GM12878 (cell line): ENCODE results near the gene DRD2. TPM values are rescaled to one million over a fixed set of nuclear protein-coding genes. Genes with fewer than 3 reads are reported as not detected.

ENCODE experiments used
- ATAC-seq: fragments of 200-7000 bp; cut with Tn5 transposase; 3 replicates; pipeline ENCODE4 v1.9.1; 2020; ENCODE audit warnings: mild to moderate bottlenecking, moderate library complexity
- BruUV-seq: library from RNA; stranded (reverse); fragments of 400-500 nt; replicated peaks from 2 replicates; lab custom pipeline; 2021; lab: Mats Ljungman, UMichigan
- CTCF ChIA-PET: fragments of 300-600 bp; sonication (Branson Sonifier 250); formaldehyde crosslinking; extraction: SDS; loops from one replicate; lab custom pipeline; 2021; ENCODE audit warnings: inconsistent platforms; lab: Yijun Ruan, JAX
- POLR2A ChIA-PET: fragments of 350-600 bp; formaldehyde crosslinking; extraction: SDS; loops from one replicate; lab custom pipeline; 2021; ENCODE audit warnings: inconsistent platforms; lab: Charles Lee
- RAD21 ChIA-PET: fragments of 300-600 bp; sonication (Branson Sonifier 250); formaldehyde crosslinking; loops from one replicate; lab custom pipeline; 2023; ENCODE audit warnings: antibody characterized with exemption; ENCODE audit not compliant: unreplicated experiment; lab: Charles Lee
- SMC1A ChIA-PET: fragments of 300-600 bp; sonication (Branson Sonifier 250); formaldehyde crosslinking; loops from one replicate; lab custom pipeline; 2023; ENCODE audit not compliant: unreplicated experiment, uncharacterized antibody; lab: Charles Lee
- DNase-seq: peaks from one replicate; pipeline ENCODE4 v3.0.0-alpha.2; 2011; ENCODE audit warnings: low read depth, low spot score
- FAIRE-seq: peaks from 3 replicates; lab custom pipeline; 2011; peaks lifted over from hg19 to GRCh38; lab: Jason Lieb, UNC
- H2AFZ ChIP-seq: 2 replicates; pipeline ENCODE4 v1.6.0; 2011; ENCODE audit warnings: low read depth, low read length, control low read depth; ENCODE audit not compliant: control insufficient read depth
- H3K27ac ChIP-seq: 2 replicates; pipeline ENCODE4 v1.5.1; 2011; ENCODE audit warnings: control low read depth; ENCODE audit not compliant: control insufficient read depth, insufficient read depth
- H3K27me3 ChIP-seq, 2 experiments: replicated peaks in 1 of 2; 2 replicates each; pipeline versions ENCODE4 v1.6.0 to v1.6.1; 2011; ENCODE audit warnings: low read length in 1 of 2; ENCODE audit not compliant: control insufficient read depth in 2 of 2, insufficient read depth in 2 of 2
- H3K36me3 ChIP-seq, 2 experiments: 2 replicates each; pipeline ENCODE4 v1.5.1; 2011; ENCODE audit warnings: low read length in 1 of 2; ENCODE audit not compliant: control insufficient read depth in 2 of 2, insufficient read depth in 2 of 2
- H3K4me1 ChIP-seq: 2 replicates; pipeline ENCODE4 v1.6.1; 2011; ENCODE audit warnings: mild to moderate bottlenecking, low read length, moderate library complexity, mixed read lengths; ENCODE audit not compliant: control insufficient read depth, insufficient read depth
- H3K4me2 ChIP-seq: 2 replicates; pipeline ENCODE4 v1.6.0; 2011; ENCODE audit warnings: control low read depth; ENCODE audit not compliant: control insufficient read depth, insufficient read depth
- H3K4me3 ChIP-seq: fragments of 200-600 bp; sonication (generic); 2 replicates; pipeline ENCODE4 v1.5.1; 2016
- H3K79me2 ChIP-seq: 2 replicates; pipeline ENCODE4 v1.6.0; 2011; ENCODE audit warnings: low read length; ENCODE audit not compliant: control insufficient read depth, insufficient read depth
- H3K9ac ChIP-seq: 2 replicates; pipeline ENCODE4 v1.8.0; 2011; ENCODE audit warnings: low read length, control low read depth, mixed read lengths; ENCODE audit not compliant: control insufficient read depth, insufficient read depth
- H3K9me3 ChIP-seq: replicated peaks from 3 replicates; pipeline ENCODE4 v1.5.1; 2011; ENCODE audit warnings: mild to moderate bottlenecking, low read length; ENCODE audit not compliant: control insufficient read depth, insufficient read depth
- H4K20me1 ChIP-seq: 2 replicates; pipeline ENCODE4 v1.6.0; 2011; ENCODE audit not compliant: control insufficient read depth, insufficient read depth
- ASH2L ChIP-seq: fragments of 300-600, 200-600 bp; sonication (generic); IDR thresholded peaks from 2 replicates; pipeline ENCODE4 v1.6.1; 2017; ENCODE audit warnings: low read depth, mild to moderate bottlenecking, borderline replicate concordance
- EP300 ChIP-seq, 2 experiments: fragments of 150-350 bp in 1 of 2; IDR thresholded peaks; 2 replicates each; pipeline ENCODE4 v1.6.1; 2011 to 2012; ENCODE audit warnings: low read depth in 2 of 2, low read length in 2 of 2, borderline replicate concordance in 1 of 2, improper control_type of control experiment in 1 of 2, inconsistent platforms in 1 of 2; ENCODE audit not compliant: control insufficient read depth in 1 of 2
- POLR2AphosphoS2 ChIP-seq: IDR thresholded peaks from 2 replicates; pipeline ENCODE4 v1.6.1; 2011; ENCODE audit warnings: low read depth, mild to moderate bottlenecking, low read length, improper control_type of control experiment, moderate library complexity
- YY1 ChIP-seq: IDR thresholded peaks from 2 replicates; pipeline ENCODE4 v1.6.1; 2011; ENCODE audit warnings: low read depth, mild to moderate bottlenecking, low read length
- WGBS: methylation state at CpG from one replicate; pipeline ENCODE4 v1.1.6; 2016; ENCODE audit warnings: low lambda C conversion rate; ENCODE audit not compliant: insufficient replicate concordance, insufficient coverage; ENCODE audit errors: missing lambda C conversion rate; 5-methylcytosine and 5-hydroxymethylcytosine counted together
- in situ Hi-C: fragments of 300-500 bp; cut with MboI; formaldehyde crosslinking; loops from 9 replicates; pipeline ENCODE4 v1.14.3; 2018; ENCODE audit warnings: mixed read lengths
- intact Hi-C: fragments of 100-400 bp; cut with micrococcal nuclease; formaldehyde crosslinking; loops from one replicate; pipeline ENCODE4 v1.14.2; 2022; ENCODE audit not compliant: unreplicated experiment
- polyA plus RNA-seq, 11 experiments: library from polyadenylated mRNA; depleted of rRNA in 4 of 11; unstranded in 6 of 11; stranded (reverse) in 5 of 11; fragments of >200 nt; fragmentation: Nextera tagmentation in 4 of 11; fragmentation: Illumina TruSeq in 1 of 11; extraction: Ambion mirVana in 4 of 11; extraction: Trizol in 1 of 11; gene quantifications; 1 replicate in 1 of 11; 2 replicates in 10 of 11; pipeline versions ENCODE4 v1.2.1 to v1.2.3, GENCODE V29; 2011 to 2016; ENCODE audit warnings: inconsistent platforms in 2 of 11, missing spikeins in 2 of 11, low read depth in 1 of 11
- total RNA-seq, 4 experiments: library from RNA; depleted of rRNA in 3 of 4; stranded (reverse); fragments of >200 nt in 3 of 4; fragmentation: Illumina TruSeq in 1 of 4; extraction: Trizol in 1 of 4; gene quantifications; 2 replicates each; pipeline versions ENCODE4 v1.2.1 to v1.2.3, GENCODE V29; 2013 to 2021
- TF ChIP-seq, protein P1 (sequence below): IDR thresholded peaks from 2 replicates; pipeline ENCODE4 v1.6.1; 2011; ENCODE audit warnings: mild to moderate bottlenecking, low read depth, low read length, moderate library complexity; ENCODE audit not compliant: insufficient replicate concordance
- TF ChIP-seq, protein P2 (sequence below): fragments of 450-650 bp; IDR thresholded peaks from 2 replicates; pipeline ENCODE4 v1.6.1; 2017; ENCODE audit warnings: mild to moderate bottlenecking, low read depth, inconsistent platforms; ENCODE audit not compliant: poor library complexity, severe bottlenecking
- TF ChIP-seq, protein P3 (sequence below): fragments of 450-650 bp; IDR thresholded peaks from 2 replicates; pipeline ENCODE4 v1.6.1; 2018; ENCODE audit warnings: borderline replicate concordance, mild to moderate bottlenecking; ENCODE audit not compliant: partially characterized antibody

The DRD2 gene
- total and polyA plus RNA-seq, 10 of the 15 experiments (the other 5 are each of a cell fraction or from before 2014, with no cell fraction given) = not detected

DNA sequence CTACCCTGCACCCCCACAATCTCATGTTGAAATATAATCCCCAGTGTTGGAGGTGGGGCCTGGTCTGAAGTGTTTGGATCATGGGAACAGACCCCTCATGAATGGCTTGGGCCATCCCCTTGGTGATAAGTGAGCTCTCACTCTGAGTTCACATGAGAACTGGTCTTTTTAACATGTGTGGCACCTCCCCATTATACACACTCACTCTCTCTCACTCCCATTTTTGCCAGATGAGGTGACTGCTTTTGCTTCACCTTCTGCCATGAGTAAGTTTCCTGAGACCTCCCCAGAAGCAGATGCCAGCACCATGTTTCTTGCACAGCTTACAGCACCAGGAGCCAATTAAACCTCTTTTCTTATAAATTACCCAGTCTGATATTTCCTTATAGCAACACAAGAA is 32.1 kb upstream of the DRD2 start:
- Histone ChIP-seq H3K9me3 (no peaks in the 10 kb centered on the region), H3K4me3 (no peak overlapping the region), H3K36me3 (no peaks in the 10 kb centered on the region), H3K9ac (no peak overlapping the region), H3K27me3 (peaks cover 2 to 11% of the 10 kb centered on the region in 2 experiments; a peak in 2 of 4 replicates), H3K27ac (no peak overlapping the region), H3K79me2 (no peaks in the 10 kb centered on the region), H4K20me1 (no peaks in the 10 kb centered on the region), H3K4me2 (no peak overlapping the region), H2AFZ (no peak overlapping the region), H3K4me1 (no peaks in the 10 kb centered on the region)
- DNase-seq (no peak), ATAC-seq (no peak), FAIRE-seq (no peak)
- no TSS peak for BruUV-seq
- TF ChIP-seq, protein P1, sequence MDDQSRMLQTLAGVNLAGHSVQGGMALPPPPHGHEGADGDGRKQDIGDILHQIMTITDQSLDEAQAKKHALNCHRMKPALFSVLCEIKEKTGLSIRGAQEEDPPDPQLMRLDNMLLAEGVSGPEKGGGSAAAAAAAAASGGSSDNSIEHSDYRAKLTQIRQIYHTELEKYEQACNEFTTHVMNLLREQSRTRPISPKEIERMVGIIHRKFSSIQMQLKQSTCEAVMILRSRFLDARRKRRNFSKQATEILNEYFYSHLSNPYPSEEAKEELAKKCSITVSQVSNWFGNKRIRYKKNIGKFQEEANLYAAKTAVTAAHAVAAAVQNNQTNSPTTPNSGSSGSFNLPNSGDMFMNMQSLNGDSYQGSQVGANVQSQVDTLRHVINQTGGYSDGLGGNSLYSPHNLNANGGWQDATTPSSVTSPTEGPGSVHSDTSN = no peak
- ChIA-PET SMC1A (no interaction called here), CTCF (no interaction called here), RAD21 (no interaction called here), POLR2A (interaction anchor here (0.6 kb wide), 1 partner anchor 808 kb away, joined by 4 read pairs; no protein-coding TSS in a partner anchor)
- in situ Hi-C loops = no loop called here
- intact Hi-C loops = no loop called here

DNA sequence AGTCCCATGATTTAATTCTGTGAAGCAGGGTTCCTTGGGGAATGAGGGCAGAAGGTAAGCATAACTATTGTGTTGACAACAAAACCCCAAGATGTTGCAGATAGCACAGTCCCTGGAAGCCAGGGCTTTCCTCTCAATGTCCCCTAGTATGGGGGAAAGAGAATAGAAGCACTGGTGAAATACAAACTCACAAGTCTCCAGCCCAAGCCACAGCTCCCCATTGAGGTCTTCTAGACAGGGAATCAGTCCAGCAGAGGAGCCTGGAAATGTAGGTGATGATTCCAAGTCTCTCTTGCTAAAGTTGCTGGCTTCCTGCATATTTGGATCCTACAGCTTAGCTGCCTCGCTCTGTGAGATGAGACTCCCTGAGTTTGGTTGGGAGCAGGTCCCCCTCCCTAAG is 31.7 kb upstream of the DRD2 start:
- ChIA-PET SMC1A (no interaction called here), RAD21 (no interaction called here), POLR2A (no interaction called here), CTCF (no interaction called here)
- Histone ChIP-seq H3K36me3 (no peaks in the 10 kb centered on the region), H2AFZ (no peak overlapping the region), H3K9me3 (no peaks in the 10 kb centered on the region), H3K79me2 (no peaks in the 10 kb centered on the region), H3K4me2 (no peak overlapping the region), H3K4me1 (no peaks in the 10 kb centered on the region), H3K27ac (no peak overlapping the region), H3K27me3 (peaks cover 2 to 11% of the 10 kb centered on the region in 2 experiments; a peak in 2 of 4 replicates), H3K9ac (no peak overlapping the region), H4K20me1 (no peaks in the 10 kb centered on the region), H3K4me3 (no peak overlapping the region)
- FAIRE-seq (no peak), DNase-seq (no peak), ATAC-seq (no peak)
- no TSS peak for BruUV-seq
- in situ Hi-C loops = no loop called here
- 22% methylated on average over 1 of the region's 1 CpG for WGBS
- intact Hi-C loops = no loop called here
- TF ChIP-seq, protein P2, sequence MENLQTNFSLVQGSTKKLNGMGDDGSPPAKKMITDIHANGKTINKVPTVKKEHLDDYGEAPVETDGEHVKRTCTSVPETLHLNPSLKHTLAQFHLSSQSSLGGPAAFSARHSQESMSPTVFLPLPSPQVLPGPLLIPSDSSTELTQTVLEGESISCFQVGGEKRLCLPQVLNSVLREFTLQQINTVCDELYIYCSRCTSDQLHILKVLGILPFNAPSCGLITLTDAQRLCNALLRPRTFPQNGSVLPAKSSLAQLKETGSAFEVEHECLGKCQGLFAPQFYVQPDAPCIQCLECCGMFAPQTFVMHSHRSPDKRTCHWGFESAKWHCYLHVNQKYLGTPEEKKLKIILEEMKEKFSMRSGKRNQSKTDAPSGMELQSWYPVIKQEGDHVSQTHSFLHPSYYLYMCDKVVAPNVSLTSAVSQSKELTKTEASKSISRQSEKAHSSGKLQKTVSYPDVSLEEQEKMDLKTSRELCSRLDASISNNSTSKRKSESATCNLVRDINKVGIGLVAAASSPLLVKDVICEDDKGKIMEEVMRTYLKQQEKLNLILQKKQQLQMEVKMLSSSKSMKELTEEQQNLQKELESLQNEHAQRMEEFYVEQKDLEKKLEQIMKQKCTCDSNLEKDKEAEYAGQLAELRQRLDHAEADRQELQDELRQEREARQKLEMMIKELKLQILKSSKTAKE = no peak
- TF ChIP-seq EP300 (IDR thresholded peaks at IDR 0.05; ENCODE audit: borderline replicate concordance in 1 of 2, control insufficient read depth in 1 of 2, low read depth in 2 of 2, low read length in 2 of 2) (no peak), POLR2AphosphoS2 (no peak), ASH2L (no peak), YY1 (no peak)
- TF ChIP-seq, protein P3, sequence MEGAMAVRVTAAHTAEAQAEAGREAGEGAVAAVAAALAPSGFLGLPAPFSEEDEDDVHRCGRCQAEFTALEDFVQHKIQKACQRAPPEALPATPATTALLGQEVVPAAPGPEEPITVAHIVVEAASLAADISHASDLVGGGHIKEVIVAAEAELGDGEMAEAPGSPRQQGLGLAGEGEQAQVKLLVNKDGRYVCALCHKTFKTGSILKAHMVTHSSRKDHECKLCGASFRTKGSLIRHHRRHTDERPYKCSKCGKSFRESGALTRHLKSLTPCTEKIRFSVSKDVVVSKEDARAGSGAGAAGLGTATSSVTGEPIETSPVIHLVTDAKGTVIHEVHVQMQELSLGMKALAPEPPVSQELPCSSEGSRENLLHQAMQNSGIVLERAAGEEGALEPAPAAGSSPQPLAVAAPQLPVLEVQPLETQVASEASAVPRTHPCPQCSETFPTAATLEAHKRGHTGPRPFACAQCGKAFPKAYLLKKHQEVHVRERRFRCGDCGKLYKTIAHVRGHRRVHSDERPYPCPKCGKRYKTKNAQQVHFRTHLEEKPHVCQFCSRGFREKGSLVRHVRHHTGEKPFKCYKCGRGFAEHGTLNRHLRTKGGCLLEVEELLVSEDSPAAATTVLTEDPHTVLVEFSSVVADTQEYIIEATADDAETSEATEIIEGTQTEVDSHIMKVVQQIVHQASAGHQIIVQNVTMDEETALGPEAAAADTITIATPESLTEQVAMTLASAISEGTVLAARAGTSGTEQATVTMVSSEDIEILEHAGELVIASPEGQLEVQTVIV = no peak
